GM18868 (cell line): Measurements from ENCODE around the gene FKBP2.

Experiments
- ATAC-seq: cut with Tn5 transposase; IDR thresholded peaks from one replicate; pipeline ENCODE4 v1.9.1; 2021; ENCODE audit warnings: mild to moderate bottlenecking, moderate library complexity; ENCODE audit not compliant: unreplicated experiment

FKBP2 gene

GRCh38 chr11:64218628-64219353 is 22.1 kb upstream of the FKBP2 start:
- ATAC-seq, result no peak

- ATAC-seq, result no peak
Observed at GRCh38 chr11:64219354-64219684, 21.6 kb upstream of the FKBP2 start.

- no peak for ATAC-seq
Observed at GRCh38 chr11:64219755-64220154, 21.1 kb upstream of the FKBP2 start.

GRCh38 chr11:64220271-64220670 is 20.6 kb upstream of the FKBP2 start:
- no peak for ATAC-seq

GRCh38 chr11:64220798-64221197 is 20.1 kb upstream of the FKBP2 start:
- no peak for ATAC-seq

- no peak for ATAC-seq
Observed at GRCh38 chr11:64222651-64223000, 18.3 kb upstream of the FKBP2 start.

- ATAC-seq, result no peak
Observed at GRCh38 chr11:64223001-64223651, 17.8 kb upstream of the FKBP2 start.

GRCh38 chr11:64224151-64224890 is 16.6 kb upstream of the FKBP2 start:
- ATAC-seq, result no peak

- no peak for ATAC-seq
Observed at GRCh38 chr11:64224891-64225607, 15.8 kb upstream of the FKBP2 start.

GRCh38 chr11:64225608-64226506 is 15.0 kb upstream of the FKBP2 start, which contains the start of the genes NUDT22 and TRPT1:
NUDT22 (plus strand) TSS chr11:64226274; CDS start chr11:64226653, 379 bp downstream.
TRPT1 (minus strand) TSS chr11:64226186; CDS start chr11:64225860, 326 bp downstream.
- ATAC-seq, result peak; percentile 47

- ATAC-seq, result peak; percentile 34
Observed at GRCh38 chr11:64226507-64227051, 14.3 kb upstream of the FKBP2 start.

- ATAC-seq, result no peak
Observed at GRCh38 chr11:64227405-64227956, 13.4 kb upstream of the FKBP2 start.

GRCh38 chr11:64229090-64229743 is 11.7 kb upstream of the FKBP2 start:
- no peak for ATAC-seq

- no peak for ATAC-seq
Observed at GRCh38 chr11:64229744-64230170, 11.1 kb upstream of the FKBP2 start.

- ATAC-seq, result peak; percentile 43
Observed at GRCh38 chr11:64230171-64230984, 10.5 kb upstream of the FKBP2 start, which contains the start of gene DNAJC4. DNAJC4 (plus strand) TSS chr11:64230548; CDS start chr11:64230855, 307 bp downstream.

GRCh38 chr11:64230985-64231365 is 9.9 kb upstream of the FKBP2 start:
- no peak for ATAC-seq

- no peak for ATAC-seq
Observed at GRCh38 chr11:64231546-64231945, 9.3 kb upstream of the FKBP2 start.
